K562 (cell line): ENCODE results near the gene CAPZB. TPM values are rescaled to one million over a fixed set of nuclear protein-coding genes. Genes with fewer than 3 reads are reported as not detected.

Experiments used
- ATF2 ChIP-seq: sonication (generic); formaldehyde crosslinking; IDR thresholded peaks from 2 replicates; pipeline ENCODE4 v1.8.1; 2022; ENCODE audit warnings: missing genetic modification reagents
- BCL6 ChIP-seq: fragments of 250-450 bp; sonication (Bioruptor Pico); IDR thresholded peaks from 2 replicates; pipeline ENCODE4 v1.4.0; 2020
- FOS ChIP-seq: IDR thresholded peaks from 3 replicates; pipeline ENCODE4 v1.6.1; 2011; ENCODE audit not compliant: insufficient read length; ENCODE audit errors: extremely low read depth
- GABPA ChIP-seq: fragments of 200-800 bp; sonication (Bioruptor generic); conservative IDR thresholded peaks from 2 replicates; pipeline ENCODE4 v1.6.1; 2016; ENCODE audit warnings: low read depth, missing genetic modification characterization, missing compliant biosample characterization
- GTF2B ChIP-seq: IDR thresholded peaks from 2 replicates; pipeline ENCODE4 v1.6.1; 2011; ENCODE audit not compliant: insufficient read length; ENCODE audit errors: extremely low read depth
- HCFC1 ChIP-seq: IDR thresholded peaks from 2 replicates; pipeline ENCODE4 v1.6.1; 2012; ENCODE audit warnings: low read depth, low read length, improper control_type of control experiment
- HEY1 ChIP-seq: fragments of 250-450 bp; sonication (Bioruptor Pico); IDR thresholded peaks from 2 replicates; pipeline ENCODE4 v1.5.0; 2020; ENCODE audit warnings: mild to moderate bottlenecking, moderate library complexity, borderline replicate concordance
- HMG20B ChIP-seq: fragments of 250-450 bp; sonication (Bioruptor Pico); IDR thresholded peaks from 2 replicates; pipeline ENCODE4 v1.5.0; 2021; ENCODE audit warnings: mild to moderate bottlenecking
- HNRNPLL ChIP-seq: fragments of 200-400 bp; formaldehyde crosslinking; IDR thresholded peaks from 2 replicates; pipeline ENCODE4 v1.6.1; 2017; ENCODE audit warnings: low read length, low read depth, mild to moderate bottlenecking; ENCODE audit not compliant: poor library complexity, severe bottlenecking
- L3MBTL2 ChIP-seq: fragments of 450-650 bp; IDR thresholded peaks from 2 replicates; pipeline ENCODE4 v1.6.1; 2016; ENCODE audit warnings: mild to moderate bottlenecking, moderate library complexity
- MTF1 ChIP-seq: fragments of 250-450 bp; sonication (Bioruptor Pico); IDR thresholded peaks from 2 replicates; pipeline ENCODE4 v1.9.0; 2021; ENCODE audit warnings: moderate library complexity, mild to moderate bottlenecking, inconsistent platforms, borderline replicate concordance
- NEUROD1 ChIP-seq: fragments of 150-350 bp; IDR thresholded peaks from 2 replicates; pipeline ENCODE4 v1.6.1; 2014; ENCODE audit warnings: borderline replicate concordance, low read length, low read depth; ENCODE audit not compliant: partially characterized antibody
- RFX7 ChIP-seq: fragments of 250-450 bp; sonication (Bioruptor Pico); IDR thresholded peaks from 2 replicates; pipeline ENCODE4 v1.5.1; 2021; ENCODE audit warnings: mild to moderate bottlenecking
- RREB1 ChIP-seq: fragments of 250-450 bp; sonication (Bioruptor Pico); IDR thresholded peaks from 2 replicates; pipeline ENCODE4 v1.4.0; 2020
- SRSF9 ChIP-seq: fragments of 200-400 bp; formaldehyde crosslinking; IDR thresholded peaks from 2 replicates; pipeline ENCODE4 v1.6.1; 2017; ENCODE audit warnings: low read depth, low read length, borderline replicate concordance
- THAP7 ChIP-seq: fragments of 250-450 bp; sonication (Bioruptor Pico); IDR thresholded peaks from 2 replicates; pipeline ENCODE4 v1.5.0; 2021
- THRAP3 ChIP-seq: fragments of 450-650 bp; IDR thresholded peaks from 2 replicates; pipeline ENCODE4 v1.6.1; 2016; ENCODE audit warnings: mild to moderate bottlenecking, inconsistent platforms, borderline replicate concordance
- ZNF280B ChIP-seq: fragments of 250-450 bp; sonication (Bioruptor Pico); IDR thresholded peaks from 2 replicates; pipeline ENCODE4 v1.5.1; 2021; ENCODE audit warnings: mild to moderate bottlenecking
- ZNF766 ChIP-seq: fragments of 200-800 bp; sonication (Bioruptor generic); conservative IDR thresholded peaks from 2 replicates; pipeline ENCODE4 v1.6.1; 2016; ENCODE audit warnings: missing genetic modification characterization, missing compliant biosample characterization
- polyA plus RNA-seq, 8 experiments: library from polyadenylated mRNA; depleted of rRNA in 4 of 8; stranded (reverse) in 5 of 8; unstranded in 3 of 8; fragments of >200 nt; fragmentation: Nextera tagmentation in 2 of 8; fragmentation: Illumina TruSeq in 1 of 8; extraction: Ambion mirVana in 2 of 8; extraction: Trizol in 1 of 8; gene quantifications; 2 replicates each; pipeline versions ENCODE4 v1.2.1 to v1.2.3, GENCODE V29; 2011 to 2014; ENCODE audit warnings: inconsistent platforms in 1 of 8, missing spikeins in 1 of 8
- total RNA-seq, 7 experiments: library from RNA; depleted of rRNA in 6 of 7; stranded (reverse); fragments of >200 nt in 6 of 7; fragmentation: Illumina TruSeq in 2 of 7; extraction: Trizol in 2 of 7; gene quantifications; 2 replicates each; pipeline versions ENCODE4 v1.2.1 to v1.2.3, GENCODE V29; 2011 to 2021; ENCODE audit warnings: low replicate concordance in 1 of 7

The CAPZB gene
- total and polyA plus RNA-seq, 9 of the 15 experiments (the other 6 are each of a cell fraction or from before 2014, with no cell fraction given) = 57.6 to 297 (median 125) TPM

- TF ChIP-seq ZNF766 (CRISPR knock-in tag) (no peak), NEUROD1 (peak; percentile 52), RREB1 (CRISPR knock-in tag) (no peak), GTF2B (no peak), L3MBTL2 (no peak), THAP7 (CRISPR knock-in tag) (no peak), ZNF280B (CRISPR knock-in tag) (no peak), THRAP3 (no peak), SRSF9 (no peak), GABPA (tag) (no peak), HNRNPLL (no peak), ATF2 (CRISPR knock-in tag) (no peak), HEY1 (CRISPR knock-in tag) (no peak), BCL6 (CRISPR knock-in tag) (no peak), MTF1 (CRISPR knock-in tag) (no peak), HMG20B (no peak), HCFC1 (no peak), RFX7 (CRISPR knock-in tag) (no peak), FOS (no peak)
Observed at GRCh38 chr1:19407494-19408096, 77.7 kb downstream of the CAPZB start (continued).
